ENCODE measurements around the gene OBSCN. TPM values are rescaled to one million over a fixed set of nuclear protein-coding genes. Genes with fewer than 3 reads are reported as not detected.

Gene OBSCN
- total and polyA plus RNA-seq, 2 donors (not counting 3 experiments of a cell fraction or from before 2014, with no cell fraction given) = 1.5 to 2.9 TPM

DNA sequence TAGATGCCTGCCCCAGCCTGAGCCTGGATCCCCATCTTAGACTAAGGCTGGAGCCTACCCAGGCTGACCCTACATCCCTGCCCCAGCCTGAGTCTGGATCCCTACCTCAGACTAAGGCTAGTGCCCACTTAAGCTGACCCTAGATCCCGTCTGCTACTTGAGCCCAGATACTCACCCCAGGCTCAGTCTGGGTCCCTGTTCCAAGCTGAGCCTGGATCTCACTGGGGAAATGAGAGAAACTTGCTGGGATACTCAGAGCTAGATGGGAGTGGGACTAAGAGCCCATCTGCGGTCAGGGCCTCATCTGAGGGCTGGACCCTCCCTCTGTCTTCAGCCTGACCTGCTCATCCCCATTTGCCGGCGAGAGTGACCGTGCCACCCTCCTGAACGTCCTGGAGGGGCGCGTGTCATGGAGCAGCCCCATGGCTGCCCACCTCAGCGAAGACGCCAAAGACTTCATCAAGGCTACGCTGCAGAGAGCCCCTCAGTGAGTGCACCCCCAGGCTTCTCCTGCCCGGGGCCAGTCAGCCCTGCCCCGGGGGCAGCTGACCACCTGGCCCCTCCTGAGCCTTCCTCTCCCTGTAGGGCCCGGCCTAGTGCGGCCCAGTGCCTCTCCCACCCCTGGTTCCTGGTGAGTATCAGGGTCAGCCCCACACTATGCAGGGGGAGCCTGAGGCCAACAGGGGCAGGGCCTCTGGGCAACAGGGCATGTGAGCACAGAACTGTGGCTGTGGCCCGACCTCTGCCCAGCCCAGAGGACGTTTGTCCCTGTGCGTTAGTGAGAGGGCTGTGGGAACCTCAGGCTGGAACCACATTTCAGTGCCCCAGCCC lies 162.0 kb downstream of the OBSCN start:
- ChIA-PET POLR2A (no interaction called here), CTCF (no interaction called here)
- Histone ChIP-seq H3K27me3 (ENCODE audit: control insufficient read depth in 2 of 2, insufficient read depth in 2 of 2, low read length in 2 of 2) (no peaks in the 10 kb centered on the region), H4K20me1 (replicated peaks; ENCODE audit: control insufficient read depth, extremely low read depth, insufficient read depth, low read length) (no peaks in the 10 kb centered on the region), H3K4me1 (ENCODE audit: control insufficient read depth, extremely low read depth, insufficient read depth, low read length) (no peaks in the 10 kb centered on the region), H3K27ac (ENCODE audit: insufficient read depth, low read depth, low read length) (no peak overlapping the region), H3K9me3 (replicated peaks; ENCODE audit: control insufficient read depth, insufficient read depth, low read length) (no peaks in the 10 kb centered on the region), H3K4me2 (ENCODE audit: insufficient read depth, low read length) (no peak overlapping the region), H2AFZ (ENCODE audit: low read depth, low read length) (no peak overlapping the region), H3K9ac (replicated peaks; ENCODE audit: extremely low read depth, insufficient read depth, low read length) (no peak overlapping the region), H3K79me2 (ENCODE audit: control insufficient read depth, insufficient read depth, low read length) (no peaks in the 10 kb centered on the region), H3K4me3 (replicated peaks in 1 of 3; ENCODE audit: insufficient read depth in 1 of 3, low read depth in 1 of 3, low read length in 3 of 3) (no peak overlapping the region), H3K9me1 (replicated peaks; ENCODE audit: control insufficient read depth, extremely low read depth, insufficient read depth, low read length) (no peaks in the 10 kb centered on the region), H3K36me3 (ENCODE audit: control insufficient read depth in 2 of 2, extremely low read depth in 1 of 2, insufficient read depth in 2 of 2, low read length in 2 of 2) (no peaks in the 10 kb centered on the region)
- no peak for TF ChIP-seq POLR2AphosphoS5 (IDR thresholded peaks at IDR 0.05; ENCODE audit: insufficient read depth, low read depth, low read length)
- no peak for TF ChIP-seq POLR2A (IDR thresholded peaks at IDR 0.05; ENCODE audit: low read depth, low read length)
- TF ChIP-seq GATA2 (IDR thresholded peaks at IDR 0.05; ENCODE audit: insufficient read depth, insufficient read length, low read depth, low read length) = no peak
- TF ChIP-seq, protein P1, sequence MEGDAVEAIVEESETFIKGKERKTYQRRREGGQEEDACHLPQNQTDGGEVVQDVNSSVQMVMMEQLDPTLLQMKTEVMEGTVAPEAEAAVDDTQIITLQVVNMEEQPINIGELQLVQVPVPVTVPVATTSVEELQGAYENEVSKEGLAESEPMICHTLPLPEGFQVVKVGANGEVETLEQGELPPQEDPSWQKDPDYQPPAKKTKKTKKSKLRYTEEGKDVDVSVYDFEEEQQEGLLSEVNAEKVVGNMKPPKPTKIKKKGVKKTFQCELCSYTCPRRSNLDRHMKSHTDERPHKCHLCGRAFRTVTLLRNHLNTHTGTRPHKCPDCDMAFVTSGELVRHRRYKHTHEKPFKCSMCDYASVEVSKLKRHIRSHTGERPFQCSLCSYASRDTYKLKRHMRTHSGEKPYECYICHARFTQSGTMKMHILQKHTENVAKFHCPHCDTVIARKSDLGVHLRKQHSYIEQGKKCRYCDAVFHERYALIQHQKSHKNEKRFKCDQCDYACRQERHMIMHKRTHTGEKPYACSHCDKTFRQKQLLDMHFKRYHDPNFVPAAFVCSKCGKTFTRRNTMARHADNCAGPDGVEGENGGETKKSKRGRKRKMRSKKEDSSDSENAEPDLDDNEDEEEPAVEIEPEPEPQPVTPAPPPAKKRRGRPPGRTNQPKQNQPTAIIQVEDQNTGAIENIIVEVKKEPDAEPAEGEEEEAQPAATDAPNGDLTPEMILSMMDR (IDR thresholded peaks at IDR 0.05; ENCODE audit: extremely low read depth in 1 of 2, insufficient read depth in 1 of 2, low read depth in 1 of 2, low read length in 2 of 2) = no peak
- TF ChIP-seq FOS (IDR thresholded peaks at IDR 0.05; ENCODE audit: borderline replicate concordance, insufficient read depth, low read length) = no peak
- TF ChIP-seq, protein P2, sequence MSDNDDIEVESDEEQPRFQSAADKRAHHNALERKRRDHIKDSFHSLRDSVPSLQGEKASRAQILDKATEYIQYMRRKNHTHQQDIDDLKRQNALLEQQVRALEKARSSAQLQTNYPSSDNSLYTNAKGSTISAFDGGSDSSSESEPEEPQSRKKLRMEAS (IDR thresholded peaks at IDR 0.05; ENCODE audit: insufficient read depth, insufficient read length) = no peak
- no peak for TF ChIP-seq MYC (IDR thresholded peaks at IDR 0.05; ENCODE audit: low read depth, low read length)
- TF ChIP-seq JUN (IDR thresholded peaks at IDR 0.05; ENCODE audit: borderline replicate concordance, insufficient read depth, insufficient read length, low read depth) = no peak
- no peak for TF ChIP-seq EZH2 (IDR thresholded peaks at IDR 0.05; ENCODE audit: borderline replicate concordance, low read depth, low read length, severe bottlenecking)
- no peak for FAIRE-seq
- BruUV-seq (replicated peaks) = no TSS peak
- DNase-seq (ENCODE audit: low read depth, low spot score) = no peak
- dilution Hi-C loops (cut with MboI; ENCODE audit: extremely low pct_ligation_motif_present, low sequenced_read_pairs) = no loop called here
- intact Hi-C loops (cut with micrococcal nuclease) = no loop called here
